ENCODE results near the gene UNKL.

UNKL gene

GRCh38 chr16:1345651-1346421 is 68.7 kb downstream of the UNKL start:
- no peak overlapping the region for H3K14ac ChIP-seq (ENCODE audit: low read length)
- peak overlapping the region; percentile 44 for H4K12ac ChIP-seq (ENCODE audit: low read depth, low read length)
- H3K79me1 ChIP-seq (ENCODE audit: low read length) = no peaks in the 10 kb centered on the region
- no peak overlapping the region for H2AK5ac ChIP-seq (ENCODE audit: low read length)
- no peak overlapping the region for H3K23ac ChIP-seq (ENCODE audit: low read length)
- H2BK12ac ChIP-seq (ENCODE audit: low read length) = no peak overlapping the region
- no peak overlapping the region for H4K91ac ChIP-seq (ENCODE audit: low read depth, low read length)
- no peak overlapping the region for H4K8ac ChIP-seq (ENCODE audit: low read depth, low read length)
- H2AFZ ChIP-seq (ENCODE audit: insufficient read depth, low read length, poor library complexity) = no peak overlapping the region
- no peak overlapping the region for H2BK5ac ChIP-seq (ENCODE audit: low read depth, low read length, poor library complexity)
- peaks cover 31 to 32% of the 10 kb centered on the region in 2 experiments for H3K36me3 ChIP-seq (ENCODE audit: control insufficient read depth in 1 of 2, insufficient read depth in 2 of 2, low read length in 2 of 2)
- H3K27ac ChIP-seq (ENCODE audit: low read depth, low read length) = no peak overlapping the region
- no peak overlapping the region for H3K18ac ChIP-seq (ENCODE audit: low read length)
- H3K79me2 ChIP-seq (ENCODE audit: control insufficient read depth, insufficient read depth, low read length, poor library complexity) = no peaks in the 10 kb centered on the region
- H2BK120ac ChIP-seq (ENCODE audit: insufficient read depth, low read length, poor library complexity) = no peak overlapping the region
- H3K4me1 ChIP-seq (ENCODE audit: control insufficient read depth in 1 of 2, insufficient read depth in 2 of 2, low read length in 2 of 2) = peaks cover 4 to 8% of the 10 kb centered on the region in 2 experiments
- H3K9me3 ChIP-seq (ENCODE audit: insufficient read depth, low read depth, low read length) = peaks cover 2% of the 10 kb centered on the region
- H3K9ac ChIP-seq (ENCODE audit: low read length) = no peak overlapping the region
- no CpG with 5 or more reads among the region's 31 CpGs for WGBS (ENCODE audit: extremely low coverage, insufficient coverage, insufficient read length)
- H3K4ac ChIP-seq (ENCODE audit: low read depth, low read length) = no peak overlapping the region
- DNase-seq = no peak
- no peak overlapping the region for H3K4me2 ChIP-seq (ENCODE audit: low read length)
- no peaks in the 10 kb centered on the region for H3K27me3 ChIP-seq (ENCODE audit: insufficient read depth, low read length)
- H3K4me3 ChIP-seq (ENCODE audit: low read depth, low read length) = no peak overlapping the region

GRCh38 chr16:1345087-1345486 is 69.4 kb downstream of the UNKL start:
- Histone ChIP-seq H2BK12ac (ENCODE audit: low read length) (no peak overlapping the region), H3K9me3 (ENCODE audit: insufficient read depth, low read depth, low read length) (peaks cover 5% of the 10 kb centered on the region), H3K4me2 (ENCODE audit: low read length) (no peak overlapping the region), H3K27ac (ENCODE audit: low read depth, low read length) (no peak overlapping the region), H4K12ac (ENCODE audit: low read depth, low read length) (no peak overlapping the region), H4K91ac (ENCODE audit: low read depth, low read length) (no peak overlapping the region), H3K4me1 (ENCODE audit: control insufficient read depth in 1 of 2, insufficient read depth in 2 of 2, low read length in 2 of 2) (peaks cover 0 to 4% of the 10 kb centered on the region in 2 experiments), H3K36me3 (ENCODE audit: control insufficient read depth in 1 of 2, insufficient read depth in 2 of 2, low read length in 2 of 2) (peaks cover 26 to 27% of the 10 kb centered on the region in 2 experiments), H3K79me1 (ENCODE audit: low read length) (no peaks in the 10 kb centered on the region), H2BK120ac (ENCODE audit: insufficient read depth, low read length, poor library complexity) (no peak overlapping the region), H3K4ac (ENCODE audit: low read depth, low read length) (no peak overlapping the region), H2AFZ (ENCODE audit: insufficient read depth, low read length, poor library complexity) (no peak overlapping the region), H3K4me3 (ENCODE audit: low read depth, low read length) (no peak overlapping the region), H2BK5ac (ENCODE audit: low read depth, low read length, poor library complexity) (no peak overlapping the region), H3K27me3 (ENCODE audit: insufficient read depth, low read length) (no peaks in the 10 kb centered on the region), H3K23ac (ENCODE audit: low read length) (no peak overlapping the region), H4K8ac (ENCODE audit: low read depth, low read length) (no peak overlapping the region), H3K18ac (ENCODE audit: low read length) (no peak overlapping the region), H2AK5ac (ENCODE audit: low read length) (no peak overlapping the region), H3K9ac (ENCODE audit: low read length) (no peak overlapping the region), H3K79me2 (ENCODE audit: control insufficient read depth, insufficient read depth, low read length, poor library complexity) (no peaks in the 10 kb centered on the region), H3K14ac (ENCODE audit: low read length) (no peak overlapping the region)
- WGBS (ENCODE audit: extremely low coverage, insufficient coverage, insufficient read length) = no CpG with 5 or more reads among the region's 11 CpGs
- DNase-seq = no peak

- no peak overlapping the region for H3K4me2 ChIP-seq (ENCODE audit: low read length)
- H3K4me3 ChIP-seq (ENCODE audit: low read depth, low read length) = no peak overlapping the region
- H2AK5ac ChIP-seq (ENCODE audit: low read length) = no peak overlapping the region
- H2BK120ac ChIP-seq (ENCODE audit: insufficient read depth, low read length, poor library complexity) = no peak overlapping the region
- H2BK5ac ChIP-seq (ENCODE audit: low read depth, low read length, poor library complexity) = no peak overlapping the region
- no peak overlapping the region for H2AFZ ChIP-seq (ENCODE audit: insufficient read depth, low read length, poor library complexity)
- H4K12ac ChIP-seq (ENCODE audit: low read depth, low read length) = no peak overlapping the region
- H3K23ac ChIP-seq (ENCODE audit: low read length) = no peak overlapping the region
- no peak overlapping the region for H3K4ac ChIP-seq (ENCODE audit: low read depth, low read length)
- no peaks in the 10 kb centered on the region for H3K27me3 ChIP-seq (ENCODE audit: insufficient read depth, low read length)
- H3K79me2 ChIP-seq (ENCODE audit: control insufficient read depth, insufficient read depth, low read length, poor library complexity) = no peaks in the 10 kb centered on the region
- no peak overlapping the region for H3K9ac ChIP-seq (ENCODE audit: low read length)
- peaks cover 0 to 4% of the 10 kb centered on the region in 2 experiments for H3K4me1 ChIP-seq (ENCODE audit: control insufficient read depth in 1 of 2, insufficient read depth in 2 of 2, low read length in 2 of 2)
- no peak overlapping the region for H4K91ac ChIP-seq (ENCODE audit: low read depth, low read length)
- no peak overlapping the region for H3K18ac ChIP-seq (ENCODE audit: low read length)
- no peaks in the 10 kb centered on the region for H3K79me1 ChIP-seq (ENCODE audit: low read length)
- H3K14ac ChIP-seq (ENCODE audit: low read length) = no peak overlapping the region
- H2BK12ac ChIP-seq (ENCODE audit: low read length) = no peak overlapping the region
- peaks cover 8% of the 10 kb centered on the region for H3K9me3 ChIP-seq (ENCODE audit: insufficient read depth, low read depth, low read length)
- H3K36me3 ChIP-seq (ENCODE audit: control insufficient read depth in 1 of 2, insufficient read depth in 2 of 2, low read length in 2 of 2) = peaks cover 20 to 21% of the 10 kb centered on the region in 2 experiments
- no peak overlapping the region for H4K8ac ChIP-seq (ENCODE audit: low read depth, low read length)
- H3K27ac ChIP-seq (ENCODE audit: low read depth, low read length) = no peak overlapping the region
- WGBS (ENCODE audit: extremely low coverage, insufficient coverage, insufficient read length) = no CpG with 5 or more reads among the region's 14 CpGs
- no peak for DNase-seq
These were observed 70.0 kb downstream of the UNKL start for GRCh38 chr16:1344499-1344898.

GRCh38 chr16:1343428-1344242 is 70.9 kb downstream of the UNKL start:
- H3K9ac ChIP-seq (ENCODE audit: low read length) = no peak overlapping the region

More at GRCh38 chr16:1343428-1344242, 70.9 kb downstream of the UNKL start:
- Histone ChIP-seq H2BK120ac (ENCODE audit: insufficient read depth, low read length, poor library complexity) (no peak overlapping the region), H3K36me3 (ENCODE audit: control insufficient read depth in 1 of 2, insufficient read depth in 2 of 2, low read length in 2 of 2) (peaks cover 12% of the 10 kb centered on the region in 2 experiments), H3K9me3 (ENCODE audit: insufficient read depth, low read depth, low read length) (peaks cover 8% of the 10 kb centered on the region), H3K27me3 (ENCODE audit: insufficient read depth, low read length) (no peaks in the 10 kb centered on the region), H3K27ac (ENCODE audit: low read depth, low read length) (no peak overlapping the region), H2BK5ac (ENCODE audit: low read depth, low read length, poor library complexity) (no peak overlapping the region), H3K18ac (ENCODE audit: low read length) (no peak overlapping the region), H3K4ac (ENCODE audit: low read depth, low read length) (no peak overlapping the region), H3K14ac (ENCODE audit: low read length) (no peak overlapping the region), H3K79me1 (ENCODE audit: low read length) (no peaks in the 10 kb centered on the region), H2AFZ (ENCODE audit: insufficient read depth, low read length, poor library complexity) (no peak overlapping the region), H3K4me2 (ENCODE audit: low read length) (peak overlapping the region; percentile 41), H4K91ac (ENCODE audit: low read depth, low read length) (no peak overlapping the region), H2BK12ac (ENCODE audit: low read length) (no peak overlapping the region), H3K23ac (ENCODE audit: low read length) (no peak overlapping the region), H2AK5ac (ENCODE audit: low read length) (no peak overlapping the region), H4K8ac (ENCODE audit: low read depth, low read length) (no peak overlapping the region), H3K4me3 (ENCODE audit: low read depth, low read length) (no peak overlapping the region), H4K12ac (ENCODE audit: low read depth, low read length) (no peak overlapping the region), H3K79me2 (ENCODE audit: control insufficient read depth, insufficient read depth, low read length, poor library complexity) (no peaks in the 10 kb centered on the region), H3K4me1 (ENCODE audit: control insufficient read depth in 1 of 2, insufficient read depth in 2 of 2, low read length in 2 of 2) (peaks cover 0 to 4% of the 10 kb centered on the region in 2 experiments)
- no peak for DNase-seq
- WGBS (ENCODE audit: extremely low coverage, insufficient coverage, insufficient read length) = no CpG with 5 or more reads among the region's 44 CpGs
